ENCODE results near the gene TBX4.

Gene TBX4

GRCh38 chr17:61458421-61459141, 6.4 kb downstream of the TBX4 start:
- TF ChIP-seq CTCF (IDR thresholded peaks at IDR 0.05; ENCODE audit: low read depth, low read length): no peak
- DNase-seq (ENCODE audit: extremely low read depth, low read depth): no peak

GRCh38 chr17:61459142-61459809, 7.1 kb downstream of the TBX4 start:
- TF ChIP-seq CTCF (IDR thresholded peaks at IDR 0.05; ENCODE audit: low read depth, low read length): no peak

GRCh38 chr17:61459939-61460718, 7.9 kb downstream of the TBX4 start:
- TF ChIP-seq CTCF (IDR thresholded peaks at IDR 0.05; ENCODE audit: low read depth, low read length): no peak
- DNase-seq (ENCODE audit: extremely low read depth, low read depth): no peak

More at GRCh38 chr17:61459142-61459809, 7.1 kb downstream of the TBX4 start:
- no peak for DNase-seq (ENCODE audit: extremely low read depth, low read depth)

GRCh38 chr17:61460796-61461585, 8.8 kb downstream of the TBX4 start:
- no peak for TF ChIP-seq CTCF (IDR thresholded peaks at IDR 0.05; ENCODE audit: low read depth, low read length)
- DNase-seq (ENCODE audit: extremely low read depth, low read depth): no peak

- no peak for DNase-seq (ENCODE audit: extremely low read depth, low read depth)
- no peak for TF ChIP-seq CTCF (IDR thresholded peaks at IDR 0.05; ENCODE audit: low read depth, low read length)
Measured at GRCh38 chr17:61461586-61461966, 9.4 kb downstream of the TBX4 start.

GRCh38 chr17:61461967-61462718, 9.9 kb downstream of the TBX4 start:
- no peak for DNase-seq (ENCODE audit: extremely low read depth, low read depth)

More at GRCh38 chr17:61461967-61462718, 9.9 kb downstream of the TBX4 start:
- TF ChIP-seq CTCF (IDR thresholded peaks at IDR 0.05; ENCODE audit: low read depth, low read length): no peak
